Dermis microvascular lymphatic vessel endothelial cell (primary cell): ENCODE measurements around the gene PKNOX2. TPM values are rescaled to one million over a fixed set of nuclear protein-coding genes. Genes with fewer than 3 reads are reported as not detected.

ENCODE experiments used
- DNase-seq, 2 donors: peaks; one replicate each; pipeline versions ENCODE4 v3.0.0 to v3.0.0-alpha.2; 2010; ENCODE audit warnings: low read depth in 2 of 2
- total RNA-seq: library from RNA; depleted of rRNA; stranded (reverse); fragments of >200 nt; gene quantifications from 2 replicates; pipeline ENCODE4 v1.2.1, GENCODE V29; 2014

Gene PKNOX2
- total RNA-seq, 1 donor from 2014 or later = not detected

DNA sequence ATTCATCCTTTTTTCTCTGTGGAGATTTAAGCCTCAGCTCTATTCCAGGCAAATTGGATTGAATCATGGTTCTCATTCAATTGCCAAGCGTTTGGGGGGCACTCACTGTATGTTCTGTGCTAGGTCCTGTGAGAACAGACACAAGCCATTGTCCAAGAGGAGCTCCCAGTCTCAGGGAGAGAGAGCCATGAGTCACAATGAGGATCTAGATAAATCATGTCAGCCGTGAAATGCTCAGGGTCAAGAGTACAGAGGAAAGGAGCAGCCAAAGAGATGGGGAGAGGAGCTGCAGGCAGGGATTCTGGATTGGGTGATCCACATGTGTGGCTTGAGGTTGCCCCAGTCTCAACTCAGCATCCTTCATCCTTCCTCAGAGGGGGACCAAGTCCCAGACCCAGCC is 237.9 kb downstream of the PKNOX2 start:
- DNase-seq = peak in 1 of 2 donors; percentile 16

DNA sequence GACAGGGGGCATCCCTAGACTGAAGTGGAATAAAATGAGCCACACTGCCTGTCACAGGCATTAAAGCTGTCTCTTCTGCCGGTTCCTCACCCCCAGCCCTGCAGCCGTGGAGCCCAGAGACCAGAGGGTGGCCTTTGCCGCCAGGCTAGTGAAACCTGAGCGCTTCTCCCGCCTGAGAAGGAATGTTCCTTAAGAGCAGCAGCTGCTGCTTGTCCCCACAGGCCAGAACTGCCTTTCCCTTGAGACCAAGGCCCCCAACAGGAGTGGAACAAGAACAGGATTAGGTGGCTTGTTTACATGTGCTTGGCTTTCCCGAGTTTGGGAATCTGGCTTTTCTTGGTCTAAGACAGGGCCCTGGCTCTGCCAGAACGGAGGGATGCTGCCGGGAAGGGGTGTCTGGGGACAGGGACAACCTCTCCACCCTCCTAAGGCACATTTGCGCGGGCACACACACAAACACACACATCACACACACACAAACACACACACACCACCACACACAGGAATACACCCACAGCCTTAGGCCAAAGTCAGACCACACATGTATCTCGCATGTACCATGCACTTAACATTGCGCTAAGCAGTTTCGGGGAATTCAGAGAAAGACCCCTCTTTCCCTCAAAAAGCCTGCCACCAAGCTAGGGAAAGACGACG is 239.7 kb downstream of the PKNOX2 start:
- no peak for DNase-seq

GRCh38 chr11:125404811-125405790 is 240.6 kb downstream of the PKNOX2 start:
- DNase-seq = peak; percentile 17 to 52

GRCh38 chr11:125407046-125407445 is 242.5 kb downstream of the PKNOX2 start:
- DNase-seq = no peak

GRCh38 chr11:125408311-125408711 is 243.8 kb downstream of the PKNOX2 start:
- no peak for DNase-seq

- DNase-seq = no peak
Measured at GRCh38 chr11:125410091-125410490, 245.5 kb downstream of the PKNOX2 start.

GRCh38 chr11:125412177-125412496 is 247.6 kb downstream of the PKNOX2 start:
- DNase-seq = no peak

DNA sequence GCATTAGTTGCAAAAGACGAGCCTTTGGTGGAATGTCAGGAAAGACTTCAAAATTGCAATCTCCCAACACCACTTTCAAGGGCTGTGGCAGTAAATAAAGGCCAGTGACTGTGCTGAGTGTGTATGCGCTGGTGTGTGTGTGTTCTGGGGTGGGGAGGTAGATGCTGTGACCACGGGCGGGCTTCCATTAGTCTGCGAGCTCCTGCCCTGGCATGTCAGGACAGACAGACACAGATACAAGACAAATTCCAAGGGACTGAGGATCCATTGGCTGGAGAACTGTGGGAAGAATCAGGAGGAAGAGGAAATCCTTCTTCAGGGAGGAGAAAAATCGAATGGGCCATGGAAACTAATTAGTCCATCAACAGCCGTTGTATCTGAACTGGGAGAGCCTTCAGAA is 248.0 kb downstream of the PKNOX2 start:
- no peak for DNase-seq

GRCh38 chr11:125413226-125413625 is 248.7 kb downstream of the PKNOX2 start:
- DNase-seq = no peak

- DNase-seq = no peak
Measured at GRCh38 chr11:125414121-125414520, 249.6 kb downstream of the PKNOX2 start.

GRCh38 chr11:125416981-125417935 is 252.7 kb downstream of the PKNOX2 start:
- DNase-seq = no peak

- no peak for DNase-seq
Measured at GRCh38 chr11:125418396-125418795, 253.8 kb downstream of the PKNOX2 start.

DNA sequence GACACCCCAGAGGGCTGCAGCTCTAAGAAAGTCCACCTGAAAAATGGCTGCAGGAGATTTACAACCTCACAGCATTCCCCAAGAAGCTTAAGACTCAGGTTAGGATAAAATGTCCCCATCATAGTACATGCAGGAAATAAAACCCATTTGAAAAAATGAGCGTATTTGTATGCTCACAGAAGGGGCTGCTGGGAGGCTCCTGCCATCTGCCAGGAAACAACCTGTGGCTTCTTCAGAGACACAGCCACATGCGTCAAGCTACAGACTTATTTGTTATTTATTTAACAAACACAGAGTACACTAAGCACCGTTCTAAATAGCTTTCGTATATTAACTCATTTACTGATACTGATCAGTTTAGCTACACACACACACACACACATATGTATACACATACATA is 258.1 kb downstream of the PKNOX2 start:
- DNase-seq = no peak

- DNase-seq = no peak
Measured at GRCh38 chr11:125423247-125423849, 258.8 kb downstream of the PKNOX2 start.

GRCh38 chr11:125425601-125426000 is 261.1 kb downstream of the PKNOX2 start:
- DNase-seq = no peak

DNA sequence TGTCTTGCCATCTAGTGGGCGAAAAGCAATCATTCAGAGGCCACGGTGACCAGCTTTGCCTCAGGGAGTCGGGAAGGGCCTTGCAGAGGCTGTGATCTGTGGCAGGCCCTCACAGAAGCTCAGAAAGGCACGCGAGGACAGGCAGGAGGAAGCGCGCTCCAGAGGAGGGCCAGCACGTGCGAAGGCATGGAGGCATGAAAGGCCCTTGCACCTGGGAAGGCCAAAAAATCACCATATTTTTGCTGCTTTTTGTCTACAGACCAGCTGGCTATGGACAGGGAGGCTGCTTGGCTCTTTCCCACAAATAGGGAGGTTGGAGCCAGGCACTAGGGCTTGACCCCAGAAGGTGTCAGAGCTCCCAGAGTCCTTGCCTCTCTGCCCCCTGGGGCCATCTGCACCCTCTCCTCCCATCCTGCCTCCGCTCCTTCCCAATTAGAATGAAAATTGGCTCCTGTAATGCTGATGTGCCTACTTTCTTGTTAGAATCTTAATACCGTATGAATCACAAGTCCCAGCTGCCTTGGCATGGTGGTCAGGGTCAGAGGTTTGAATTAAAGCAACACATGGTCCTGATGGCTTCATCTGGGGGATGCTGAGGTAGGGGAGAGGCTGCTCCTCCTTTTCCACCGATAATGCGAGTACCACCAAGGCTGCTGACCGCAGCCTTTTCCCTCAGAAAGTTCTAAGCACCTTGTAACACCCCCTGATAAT is 262.4 kb downstream of the PKNOX2 start:
- DNase-seq = no peak

GRCh38 chr11:125428486-125429173 is 264.1 kb downstream of the PKNOX2 start:
- DNase-seq = no peak

- DNase-seq = peak; percentile 22 to 69
Measured at GRCh38 chr11:125429174-125429707, 264.7 kb downstream of the PKNOX2 start.

DNA sequence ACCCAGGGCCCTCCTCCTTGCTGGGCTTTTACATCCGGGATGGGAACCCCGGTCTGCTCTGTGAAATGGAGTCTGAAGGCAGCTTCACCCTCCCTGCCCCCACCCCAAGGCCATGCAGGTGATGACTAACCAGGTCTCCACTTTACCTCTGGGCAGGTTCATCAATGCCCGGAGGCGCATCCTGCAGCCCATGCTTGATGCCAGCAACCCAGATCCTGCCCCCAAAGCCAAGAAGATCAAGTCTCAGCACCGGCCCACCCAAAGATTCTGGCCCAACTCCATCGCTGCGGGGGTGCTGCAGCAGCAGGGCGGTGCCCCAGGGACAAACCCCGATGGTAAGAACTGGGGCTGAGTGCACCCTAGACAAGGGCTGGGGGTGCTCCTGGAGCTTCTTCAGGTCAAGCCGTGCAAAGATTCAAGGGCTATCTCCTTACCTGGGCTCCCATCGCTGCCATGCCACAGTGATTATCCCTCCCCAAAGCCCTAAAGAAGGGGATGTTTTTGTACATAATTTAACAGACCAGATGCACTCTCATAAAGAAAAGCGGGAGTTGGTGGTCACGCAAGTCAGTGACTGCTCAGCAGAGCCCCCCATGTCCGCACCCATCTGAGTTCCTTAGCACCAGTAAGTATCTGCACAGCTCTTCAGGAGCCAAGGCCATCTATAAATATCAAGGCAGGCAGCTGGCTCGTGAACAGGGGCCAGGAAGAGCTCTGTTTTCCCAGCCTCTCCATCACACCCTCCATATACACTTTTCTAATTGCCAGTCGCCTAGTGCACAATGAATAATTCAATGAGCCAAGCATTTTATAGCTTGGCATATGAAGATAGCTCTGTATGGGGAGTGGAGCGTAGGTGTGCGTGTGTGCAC is 265.5 kb downstream of the PKNOX2 start:
- DNase-seq = no peak
